Psoas muscle (tissue), 8 donors: ENCODE measurements around the gene PRSS2. TPM values are rescaled to one million over a fixed set of nuclear protein-coding genes. Genes with fewer than 3 reads are reported as not detected.
A peak's percentile ranks its signal among the peaks of the same experiment; 100 is the strongest.
"Not testable (repeated sequence)": the region's sequence is repeated elsewhere in the genome, so short reads cannot be mapped to it uniquely, and the experiment has no call there.

Experiments
- ATAC-seq, 4 donors: fragments of 200-7000 bp; cut with Tn5 transposase; one replicate each; pipeline ENCODE4 v1.9.1; 2020; ENCODE audit warnings: moderate library complexity in 3 of 4, mild to moderate bottlenecking in 2 of 4
- DNase-seq, 2 donors: peaks; one replicate each; pipeline ENCODE4 v3.0.0-alpha.2; 2020
- H3K27ac ChIP-seq: fragments of 200-600 bp; one replicate; pipeline ENCODE4 v1.8.0; 2022
- H3K27me3 ChIP-seq, 3 donors: fragments of 200-600 bp in 1 of 3; one replicate each; pipeline versions ENCODE4 v1.6.1 to v1.8.0; 2013 to 2022; ENCODE audit warnings: low read length in 2 of 3, mild to moderate bottlenecking in 2 of 3, moderate library complexity in 1 of 3; ENCODE audit not compliant: insufficient read depth in 3 of 3
- H3K36me3 ChIP-seq, 2 donors: fragments of 200-600 bp in 1 of 2; one replicate each; pipeline versions ENCODE4 v1.6.1 to v1.8.0; 2013 to 2022; ENCODE audit warnings: low read depth in 1 of 2, mild to moderate bottlenecking in 1 of 2, moderate library complexity in 1 of 2; ENCODE audit not compliant: insufficient read depth in 1 of 2
- H3K4me1 ChIP-seq: fragments of 200-600 bp; one replicate; pipeline ENCODE4 v1.8.0; 2022
- H3K4me3 ChIP-seq: fragments of 200-600 bp; one replicate; pipeline ENCODE4 v1.8.0; 2022; ENCODE audit warnings: mild to moderate bottlenecking
- H3K9me3 ChIP-seq: fragments of 200-600 bp; one replicate; pipeline ENCODE4 v1.8.0; 2022
- WGBS, 3 donors: extraction: QIAGEN DNeasy Blood & Tissue Kit; methylation state at CpG; one replicate each; pipeline versions ENCODE4 v1.1.6 to v1.1.7; 2013; 5-methylcytosine and 5-hydroxymethylcytosine counted together
- intact Hi-C, 2 donors: fragments of 100-400 bp; cut with DNase I; formaldehyde crosslinking; loops; one replicate each; pipeline versions ENCODE4 v1.11.0 to v1.14.2; 2022
- polyA plus RNA-seq, 3 donors: library from polyadenylated mRNA; stranded (reverse); fragments of 200-250 nt; gene quantifications; one replicate each; pipeline ENCODE4 v1.2.3, GENCODE V29; 2013
- total RNA-seq, 4 donors: library from RNA; stranded (reverse); fragmentation: NEBNext Ultra II Directional in 2 of 4; extraction: Animal tissue kit (Norgen Biotek cat#: 25700) in 2 of 4; gene quantifications; one replicate each; pipeline versions ENCODE4 v1.2.1 to v1.2.4, GENCODE V29; 2021 to 2023
- TF ChIP-seq, protein P1 (sequence below): fragments of 200-600 bp; IDR thresholded peaks from one replicate; pipeline ENCODE4 v1.8.0; 2022; ENCODE audit warnings: antibody characterized with exemption
- donor health status: healthy with polysubstance abuse.
- donor health status: DM: no; HTN: no; CAD: no; lungs with moderate emphysema.
- donor health status: Bipolar disorder and iron deficiency.
- donor health status: healthy.
- donor health status: DM: yes; HTN: yes; CAD: no.
- donor health status: DM: no; HTN: no; CAD: no.
- donor health status: DM: no; HTN: no; CAD: no.
- donor health status: DM: yes; HTN: yes; CAD: no.

The PRSS2 gene
- total and polyA plus RNA-seq, 7 donors = 0.04 to 6.2 (median 1.7) TPM; not detected in 2

- Histone ChIP-seq H3K27me3 (no peaks in the 10 kb centered on the region), H3K4me3 (no peak overlapping the region), H3K36me3 (no peaks in the 10 kb centered on the region), H3K27ac (no peak overlapping the region), H3K4me1 (no peaks in the 10 kb centered on the region), H3K9me3 (no peaks in the 10 kb centered on the region)
- DNase-seq (no peak), ATAC-seq (no peak)
- WGBS, 3 donors = 85 to 90% (median 86%) methylated on average over 3 of the region's 3 CpGs
- intact Hi-C loops = no loop called here
- TF ChIP-seq, protein P1, sequence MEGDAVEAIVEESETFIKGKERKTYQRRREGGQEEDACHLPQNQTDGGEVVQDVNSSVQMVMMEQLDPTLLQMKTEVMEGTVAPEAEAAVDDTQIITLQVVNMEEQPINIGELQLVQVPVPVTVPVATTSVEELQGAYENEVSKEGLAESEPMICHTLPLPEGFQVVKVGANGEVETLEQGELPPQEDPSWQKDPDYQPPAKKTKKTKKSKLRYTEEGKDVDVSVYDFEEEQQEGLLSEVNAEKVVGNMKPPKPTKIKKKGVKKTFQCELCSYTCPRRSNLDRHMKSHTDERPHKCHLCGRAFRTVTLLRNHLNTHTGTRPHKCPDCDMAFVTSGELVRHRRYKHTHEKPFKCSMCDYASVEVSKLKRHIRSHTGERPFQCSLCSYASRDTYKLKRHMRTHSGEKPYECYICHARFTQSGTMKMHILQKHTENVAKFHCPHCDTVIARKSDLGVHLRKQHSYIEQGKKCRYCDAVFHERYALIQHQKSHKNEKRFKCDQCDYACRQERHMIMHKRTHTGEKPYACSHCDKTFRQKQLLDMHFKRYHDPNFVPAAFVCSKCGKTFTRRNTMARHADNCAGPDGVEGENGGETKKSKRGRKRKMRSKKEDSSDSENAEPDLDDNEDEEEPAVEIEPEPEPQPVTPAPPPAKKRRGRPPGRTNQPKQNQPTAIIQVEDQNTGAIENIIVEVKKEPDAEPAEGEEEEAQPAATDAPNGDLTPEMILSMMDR = no peak
Observed at GRCh38 chr7:142746264-142746663, 24.5 kb upstream of the PRSS2 start.

DNA sequence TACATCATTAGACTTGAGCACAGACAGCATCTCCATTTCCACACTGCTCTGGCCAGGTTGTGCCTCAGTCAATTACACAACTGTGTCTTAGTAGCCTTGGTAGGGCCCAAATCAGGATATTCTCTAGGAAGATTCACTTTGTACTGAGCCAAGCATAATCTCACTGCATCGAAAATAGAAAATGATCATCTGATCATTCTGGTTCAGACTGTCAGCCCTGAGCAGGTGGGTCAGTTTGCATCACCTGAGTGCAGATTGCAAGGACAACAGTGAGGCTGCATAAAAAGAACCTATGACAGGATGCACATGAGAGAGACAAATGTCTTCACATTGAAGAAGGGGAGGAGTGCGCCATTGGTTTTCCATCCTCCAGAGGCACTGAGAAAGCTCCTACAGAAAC lies 22.4 kb upstream of the PRSS2 start:
- H3K9me3 ChIP-seq, DNase-seq, H3K27me3 ChIP-seq, H3K4me1 ChIP-seq, H3K36me3 ChIP-seq, H3K4me3 ChIP-seq, H3K27ac ChIP-seq, intact Hi-C loops: not testable (repeated sequence)
- ATAC-seq = peak in 3 of 4 donors; percentile 47 to 67 (median 48)
- 66 to 87% (median 78%) methylated on average over 2 of the region's 2 CpGs for WGBS, 3 donors

DNA sequence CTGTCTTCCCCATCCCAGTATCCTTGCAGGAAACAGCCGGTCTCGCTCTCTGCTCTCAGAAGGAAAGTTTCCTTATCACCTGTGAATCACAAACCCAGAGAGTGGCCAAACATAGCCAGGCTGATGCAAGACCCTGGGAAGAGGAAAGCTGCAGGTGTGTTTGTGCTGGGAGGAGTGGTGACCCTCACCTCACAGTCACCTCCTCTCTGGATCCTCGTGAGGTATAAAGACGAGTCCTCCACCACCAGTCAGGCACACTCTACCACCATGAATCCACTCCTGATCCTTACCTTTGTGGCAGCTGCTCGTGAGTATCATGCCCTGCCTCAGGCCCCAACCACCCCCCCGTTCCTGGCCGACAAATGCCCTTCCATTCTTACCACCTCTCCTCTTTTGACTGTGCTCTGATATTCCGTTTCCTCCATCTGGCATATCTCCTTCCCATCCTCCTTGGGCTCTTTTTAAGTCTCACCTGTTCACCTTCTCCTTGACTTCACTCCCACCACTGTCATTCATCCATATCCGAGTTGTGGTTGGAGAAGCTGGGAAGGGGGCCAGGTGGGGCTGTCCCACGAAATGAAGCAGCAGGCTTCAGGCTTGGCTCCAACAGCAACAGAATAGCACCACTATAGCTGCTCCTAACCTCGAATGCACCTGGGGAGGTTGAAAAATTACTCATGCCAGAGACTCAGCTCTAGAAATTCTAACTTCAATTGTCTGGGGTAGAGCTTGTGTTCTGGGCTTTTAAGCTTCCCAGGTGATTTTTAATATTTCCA lies 21.4 kb upstream of the PRSS2 start, which contains the start of gene PRSS1:
PRSS1 (plus strand) TSS at position 255 of the 776 bp plus-strand sequence; CDS start at position 268, 13 bp downstream.
- Histone ChIP-seq H3K9me3 (no peaks in the 10 kb centered on the region), H3K27me3 (no peaks in the 10 kb centered on the region), H3K27ac (no peak within 1 kb of the TSS), H3K4me1 (no peaks in the 10 kb centered on the region), H3K4me3 (no peak within 1 kb of the TSS), H3K36me3 (no peaks in the 10 kb centered on the region)
- WGBS, 3 donors = 66 to 76% (median 76%) methylated on average over 11 of the region's 11 CpGs
- ATAC-seq (no peak), DNase-seq (no peak)
- TF ChIP-seq, protein P1 = no peak
- intact Hi-C loops = no loop called here

DNA sequence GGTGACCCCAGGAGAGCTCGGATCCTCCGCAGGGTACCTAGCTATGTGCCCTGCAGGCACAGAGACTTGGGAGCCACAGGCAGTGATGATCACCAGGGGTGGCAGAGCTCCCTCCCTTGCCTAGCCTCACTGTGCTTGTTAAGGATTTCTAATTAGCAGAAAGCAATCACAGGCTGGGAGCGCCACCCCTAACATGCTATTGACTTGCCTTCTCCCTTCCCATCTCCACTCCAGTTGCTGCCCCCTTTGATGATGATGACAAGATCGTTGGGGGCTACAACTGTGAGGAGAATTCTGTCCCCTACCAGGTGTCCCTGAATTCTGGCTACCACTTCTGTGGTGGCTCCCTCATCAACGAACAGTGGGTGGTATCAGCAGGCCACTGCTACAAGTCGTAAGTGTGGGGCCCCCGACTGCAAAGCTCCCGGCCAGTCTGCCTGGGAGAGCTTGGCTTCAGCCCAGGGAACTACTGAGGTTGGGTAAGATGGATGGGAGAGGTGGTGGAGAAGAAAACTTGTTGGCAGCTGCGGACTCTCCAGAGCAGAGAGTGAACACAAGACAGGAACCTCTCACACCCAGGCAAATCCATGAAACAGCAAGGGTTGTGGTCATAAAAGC lies 20.3 kb upstream of the PRSS2 start:
- TF ChIP-seq, protein P1 = no peak
- no peak for ATAC-seq
- 69 to 77% (median 77%) methylated on average over 9 of the region's 9 CpGs for WGBS, 3 donors

DNA sequence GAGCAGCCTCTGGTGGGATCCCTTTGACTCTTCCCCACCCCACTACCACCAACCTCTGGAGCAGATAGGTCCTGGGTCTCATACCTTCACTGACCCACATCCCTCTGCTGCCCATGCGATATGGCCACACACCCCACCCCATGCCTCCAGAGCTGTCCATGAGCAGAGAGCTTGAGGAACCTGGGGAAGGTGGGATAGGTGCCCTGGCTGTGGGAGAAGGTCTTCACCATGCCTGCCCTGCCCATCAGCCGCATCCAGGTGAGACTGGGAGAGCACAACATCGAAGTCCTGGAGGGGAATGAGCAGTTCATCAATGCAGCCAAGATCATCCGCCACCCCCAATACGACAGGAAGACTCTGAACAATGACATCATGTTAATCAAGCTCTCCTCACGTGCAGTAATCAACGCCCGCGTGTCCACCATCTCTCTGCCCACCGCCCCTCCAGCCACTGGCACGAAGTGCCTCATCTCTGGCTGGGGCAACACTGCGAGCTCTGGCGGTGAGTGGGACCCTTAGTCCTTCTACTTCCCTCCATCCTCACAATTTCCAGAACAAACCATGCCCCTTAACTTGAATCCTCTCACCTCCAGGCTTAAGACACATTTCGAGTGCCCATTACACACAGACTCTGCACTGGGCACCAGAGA lies 19.1 kb upstream of the PRSS2 start:
- H3K4me3 ChIP-seq, H3K9me3 ChIP-seq, H3K27me3 ChIP-seq, DNase-seq, H3K4me1 ChIP-seq, intact Hi-C loops, H3K27ac ChIP-seq, ATAC-seq, H3K36me3 ChIP-seq: not testable (repeated sequence)
- WGBS, 3 donors = 84 to 86% (median 85%) methylated on average over 14 of the region's 14 CpGs

More for the DNA sequence above, 20.3 kb upstream of the PRSS2 start:
- Histone ChIP-seq H3K4me1 (no peaks in the 10 kb centered on the region), H3K27ac (no peak overlapping the region), H3K36me3 (no peaks in the 10 kb centered on the region), H3K9me3 (no peaks in the 10 kb centered on the region), H3K4me3 (no peak overlapping the region), H3K27me3 (no peaks in the 10 kb centered on the region)
- intact Hi-C loops = no loop called here
- DNase-seq = no peak
